OCI-LY7 (cell line): Measurements from ENCODE around the gene RAB8A. TPM values are rescaled to one million over a fixed set of nuclear protein-coding genes. Genes with fewer than 3 reads are reported as not detected.

Experiments
- BruUV-seq: library from RNA; stranded (reverse); fragments of 400-500 nt; replicated peaks from 2 replicates; lab custom pipeline; 2021; lab: Mats Ljungman, UMichigan
- CTCF ChIA-PET: fragments of 300-600 bp; sonication (Branson Sonifier 250); formaldehyde crosslinking; loops from one replicate; lab custom pipeline; 2022; ENCODE audit warnings: antibody characterized with exemption; ENCODE audit not compliant: unreplicated experiment; lab: Charles Lee
- POLR2A ChIA-PET: fragments of 300-600 bp; sonication (Branson Sonifier 250); formaldehyde crosslinking; loops from one replicate; lab custom pipeline; 2022; ENCODE audit warnings: antibody characterized with exemption; lab: Charles Lee
- DNase-seq: peaks from one replicate; pipeline ENCODE4 v3.0.0-alpha.2; 2015; ENCODE audit warnings: low spot score
- H2AFZ ChIP-seq: fragments of 200-600 bp; sonication (generic), shearing (Covaris generic); 2 replicates; pipeline ENCODE4 v1.6.1; 2014; ENCODE audit warnings: mild to moderate bottlenecking, antibody characterized with exemption, low read length, moderate library complexity
- H3K27ac ChIP-seq: fragments of 200-600 bp; sonication (generic); 2 replicates; pipeline ENCODE4 v1.5.1; 2014; ENCODE audit warnings: mixed run types, low read depth, mild to moderate bottlenecking, moderate library complexity, low read length, inconsistent platforms; ENCODE audit not compliant: poor library complexity, severe bottlenecking
- H3K36me3 ChIP-seq: fragments of 200-600 bp; sonication (generic); 2 replicates; pipeline ENCODE4 v1.6.1; 2014; ENCODE audit warnings: mild to moderate bottlenecking, antibody characterized with exemption, low read length, moderate library complexity, mixed read lengths; ENCODE audit not compliant: insufficient read depth
- H3K4me1 ChIP-seq: fragments of 200-600 bp; sonication (generic); 2 replicates; pipeline ENCODE4 v1.5.1; 2014; ENCODE audit warnings: mild to moderate bottlenecking, low read length; ENCODE audit not compliant: insufficient read depth, poor library complexity, severe bottlenecking
- H3K4me2 ChIP-seq: fragments of 200-600 bp; sonication (generic); 2 replicates; pipeline ENCODE4 v1.6.1; 2014; ENCODE audit warnings: mild to moderate bottlenecking, low read length
- H3K4me3 ChIP-seq: fragments of 200-600 bp; sonication (generic); 2 replicates; pipeline ENCODE4 v1.5.1; 2014; ENCODE audit warnings: mild to moderate bottlenecking, low read depth, low read length; ENCODE audit not compliant: poor library complexity, severe bottlenecking
- H3K79me2 ChIP-seq: fragments of 200-600 bp; sonication (generic); 2 replicates; pipeline ENCODE4 v1.6.1; 2016; ENCODE audit warnings: low read depth, mild to moderate bottlenecking, low read length, moderate library complexity, mixed read lengths; ENCODE audit not compliant: insufficient read depth
- H3K9me2 ChIP-seq: fragments of 200-600 bp; sonication (generic); 2 replicates; pipeline ENCODE4 v1.6.1; 2016; ENCODE audit warnings: mild to moderate bottlenecking, low read length, mixed read lengths; ENCODE audit not compliant: insufficient read depth
- H3K9me3 ChIP-seq: fragments of 200-600 bp; sonication (generic); 2 replicates; pipeline ENCODE4 v1.6.1; 2014; ENCODE audit warnings: mild to moderate bottlenecking, mixed run types, low read length, mixed read lengths
- H4K20me1 ChIP-seq: fragments of 200-600 bp; sonication (generic); 2 replicates; pipeline ENCODE4 v1.6.1; 2014; ENCODE audit warnings: mild to moderate bottlenecking, antibody characterized with exemption, low read length, moderate library complexity, mixed read lengths; ENCODE audit not compliant: insufficient read depth
- EZH2phosphoT487 ChIP-seq: fragments of 200-600 bp; sonication (generic); IDR thresholded peaks from 2 replicates; pipeline ENCODE4 v1.6.1; 2018; ENCODE audit warnings: low read depth, borderline replicate concordance, mild to moderate bottlenecking, mixed run types, antibody characterized with exemption, low read length, moderate library complexity, mixed read lengths
- intact Hi-C: fragments of 100-400 bp; cut with micrococcal nuclease; formaldehyde crosslinking; loops from one replicate; pipeline ENCODE4 v1.10.0; 2022; ENCODE audit not compliant: unreplicated experiment
- total RNA-seq, 2 experiments: library from RNA; depleted of rRNA in 1 of 2; stranded (reverse); fragments of >200 nt in 1 of 2; shearing (Covaris generic) in 1 of 2; gene quantifications; 2 replicates each; pipeline ENCODE4 v1.2.3, GENCODE V29; 2014 to 2022
- TF ChIP-seq, protein P1 (sequence below): fragments of 200-600 bp; sonication (generic); conservative IDR thresholded peaks from 2 replicates; pipeline ENCODE4 v1.5.1; 2014; ENCODE audit warnings: mild to moderate bottlenecking, antibody characterized with exemption, low read length, moderate library complexity, mixed read lengths

The RAB8A gene
- total RNA-seq, 2 experiments from 2014 or later, result 64.9 to 124 TPM

DNA sequence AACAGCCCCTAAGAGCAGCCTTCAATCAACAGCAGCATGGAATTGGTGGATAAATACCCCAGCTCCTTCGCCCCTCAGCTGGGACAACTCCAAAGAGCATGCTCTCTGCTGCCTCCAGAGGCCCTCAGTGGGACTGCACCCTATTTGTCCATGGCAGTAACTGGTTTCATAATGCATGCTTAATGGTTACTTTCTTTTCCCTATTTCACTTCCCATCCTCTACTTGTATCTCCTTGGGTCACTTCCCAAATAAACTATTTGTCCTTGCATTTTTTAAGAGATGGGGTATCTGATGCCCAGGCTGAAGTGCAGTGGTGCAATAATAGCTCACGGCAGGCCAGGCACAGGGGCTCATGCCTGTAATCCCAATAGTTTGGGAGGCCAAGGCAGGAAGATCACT, 48.9 kb upstream of the RAB8A start:
- H3K36me3 ChIP-seq, result no peaks in the 10 kb centered on the region
- peaks cover 3% of the 10 kb centered on the region; the same call in 1 of the 2 replicates for H3K9me3 ChIP-seq
- H3K4me3 ChIP-seq, result no peak overlapping the region
- no peaks in the 10 kb centered on the region for H3K9me2 ChIP-seq
- peak; percentile 68 for DNase-seq
- H3K4me1 ChIP-seq, result peaks cover 3% of the 10 kb centered on the region
- no peak overlapping the region for H3K4me2 ChIP-seq
- H3K27ac ChIP-seq, result no peak overlapping the region
- intact Hi-C loops, result no loop called here
- H3K79me2 ChIP-seq, result no peaks in the 10 kb centered on the region
- TF ChIP-seq, protein P1, sequence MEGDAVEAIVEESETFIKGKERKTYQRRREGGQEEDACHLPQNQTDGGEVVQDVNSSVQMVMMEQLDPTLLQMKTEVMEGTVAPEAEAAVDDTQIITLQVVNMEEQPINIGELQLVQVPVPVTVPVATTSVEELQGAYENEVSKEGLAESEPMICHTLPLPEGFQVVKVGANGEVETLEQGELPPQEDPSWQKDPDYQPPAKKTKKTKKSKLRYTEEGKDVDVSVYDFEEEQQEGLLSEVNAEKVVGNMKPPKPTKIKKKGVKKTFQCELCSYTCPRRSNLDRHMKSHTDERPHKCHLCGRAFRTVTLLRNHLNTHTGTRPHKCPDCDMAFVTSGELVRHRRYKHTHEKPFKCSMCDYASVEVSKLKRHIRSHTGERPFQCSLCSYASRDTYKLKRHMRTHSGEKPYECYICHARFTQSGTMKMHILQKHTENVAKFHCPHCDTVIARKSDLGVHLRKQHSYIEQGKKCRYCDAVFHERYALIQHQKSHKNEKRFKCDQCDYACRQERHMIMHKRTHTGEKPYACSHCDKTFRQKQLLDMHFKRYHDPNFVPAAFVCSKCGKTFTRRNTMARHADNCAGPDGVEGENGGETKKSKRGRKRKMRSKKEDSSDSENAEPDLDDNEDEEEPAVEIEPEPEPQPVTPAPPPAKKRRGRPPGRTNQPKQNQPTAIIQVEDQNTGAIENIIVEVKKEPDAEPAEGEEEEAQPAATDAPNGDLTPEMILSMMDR, result peak; percentile 87
- TF ChIP-seq EZH2phosphoT487, result no peak
- no peaks in the 10 kb centered on the region for H4K20me1 ChIP-seq
- POLR2A ChIA-PET, result interaction anchor here (0.6 kb wide), 1 partner anchor 723 kb away, joined by 4 read pairs; no protein-coding TSS in a partner anchor
- BruUV-seq, result no TSS peak
- H2AFZ ChIP-seq, result no peak overlapping the region
- CTCF ChIA-PET, result interaction anchor here (0.7 kb wide), 1 partner anchor 9 kb away, joined by 3 read pairs; no protein-coding TSS in a partner anchor

DNA sequence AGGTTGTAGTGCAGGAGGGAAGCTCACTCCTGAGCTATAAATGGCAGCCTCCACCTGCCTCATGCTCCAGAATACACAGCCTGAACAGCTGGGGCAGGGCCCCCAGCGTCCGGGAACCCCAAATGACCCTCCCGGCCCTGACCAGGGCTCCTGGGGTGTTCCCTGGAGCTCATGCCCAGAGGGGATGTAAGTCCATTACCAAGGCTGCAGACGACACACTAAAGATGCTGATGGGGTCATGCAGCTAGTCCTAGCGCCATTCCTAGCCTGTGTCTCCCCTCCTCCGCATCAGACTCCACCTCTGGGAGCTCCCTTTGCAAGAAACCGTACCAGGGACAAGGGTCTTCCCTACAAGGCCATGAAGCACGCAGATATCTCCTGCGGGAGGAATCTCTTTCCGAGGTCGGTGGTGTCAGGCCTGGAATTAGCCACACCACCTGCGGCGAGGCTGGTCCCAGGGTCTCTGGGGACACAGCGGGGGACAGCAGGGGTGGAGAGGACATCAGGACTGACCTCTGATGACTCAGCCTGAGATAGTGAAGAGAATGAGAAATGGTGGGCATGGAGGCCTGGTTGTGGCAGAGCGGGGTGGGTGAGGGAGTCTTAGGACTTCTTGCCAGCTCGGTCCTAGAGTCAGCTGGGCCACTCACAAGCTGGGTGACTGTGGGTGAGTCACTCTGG, 47.3 kb upstream of the RAB8A start:
- Histone ChIP-seq H3K9me3 (peaks cover 3% of the 10 kb centered on the region; the same call in 1 of the 2 replicates), H3K36me3 (no peaks in the 10 kb centered on the region), H3K9me2 (no peaks in the 10 kb centered on the region), H3K79me2 (no peaks in the 10 kb centered on the region), H2AFZ (no peak overlapping the region), H4K20me1 (no peaks in the 10 kb centered on the region), H3K4me2 (no peak overlapping the region), H3K4me3 (no peak overlapping the region), H3K27ac (no peak overlapping the region), H3K4me1 (peaks cover 4% of the 10 kb centered on the region)
- BruUV-seq, result no TSS peak
- ChIA-PET CTCF (interaction anchor here (0.6 to 0.7 kb wide), 2 partner anchors 8 to 534 kb away, joined by 3 to 4 read pairs; no protein-coding TSS in a partner anchor), POLR2A (interaction anchor here (0.6 kb wide), 1 partner anchor 121 kb away, joined by 3 read pairs; the partner anchor contains the start of gene FAM32A)
- TF ChIP-seq, protein P1, result no peak
- no peak for TF ChIP-seq EZH2phosphoT487
- intact Hi-C loops, result no loop called here
- no peak for DNase-seq
